Measurements from ENCODE around the gene TUBA3E. TPM values are rescaled to one million over a fixed set of nuclear protein-coding genes. Genes with fewer than 3 reads are reported as not detected.
"Not testable (repeated sequence)": the region's sequence is repeated elsewhere in the genome, so short reads cannot be mapped to it uniquely, and the experiment has no call there.

TUBA3E gene
- total RNA-seq, 2 donors from 2014 or later: 32.6 TPM; not detected in 1

GRCh38 chr2:130155956-130156623, 42.1 kb downstream of the TUBA3E start:
- DNase-seq (ENCODE audit: low spot score): peak; percentile 85
- H3K4me3 ChIP-seq; H3K36me3 ChIP-seq; H3K27ac ChIP-seq; H3K4me1 ChIP-seq (replicated peaks); H3K9me3 ChIP-seq; intact Hi-C loops (cut with DNase I); H3K27me3 ChIP-seq (replicated peaks; ENCODE audit: insufficient read depth): not testable (repeated sequence)
- WGBS: 48% methylated on average over 8 of the region's 16 CpGs
- TF ChIP-seq POLR2AphosphoS5 (IDR thresholded peaks at IDR 0.05): peak; percentile 62
- TF ChIP-seq CTCF (IDR thresholded peaks at IDR 0.05): peak; percentile 9 to 79 (median 60)

- WGBS: 93% methylated on average over 27 of the region's 29 CpGs
Measured at GRCh38 chr2:130154773-130155765, 43.2 kb downstream of the TUBA3E start.

GRCh38 chr2:130154423-130154770, 43.8 kb downstream of the TUBA3E start:
- H3K9me3 ChIP-seq; H3K36me3 ChIP-seq; H3K27ac ChIP-seq; H3K27me3 ChIP-seq (replicated peaks; ENCODE audit: insufficient read depth); DNase-seq (ENCODE audit: low spot score); intact Hi-C loops (cut with DNase I); H3K4me3 ChIP-seq; H3K4me1 ChIP-seq (replicated peaks): not testable (repeated sequence)
- 93% methylated on average over 8 of the region's 8 CpGs for WGBS

More at GRCh38 chr2:130154773-130155765, 43.2 kb downstream of the TUBA3E start:
- no peaks in the 10 kb centered on the region for H3K36me3 ChIP-seq
- intact Hi-C loops (cut with DNase I): no loop called here
- TF ChIP-seq CTCF (IDR thresholded peaks at IDR 0.05) (no peak), POLR2AphosphoS5 (IDR thresholded peaks at IDR 0.05) (no peak)
- H3K4me1 ChIP-seq (replicated peaks): no peaks in the 10 kb centered on the region
- H3K27ac ChIP-seq: no peak overlapping the region
- no peaks in the 10 kb centered on the region for H3K9me3 ChIP-seq
- no peak for DNase-seq (ENCODE audit: low spot score)
- H3K27me3 ChIP-seq (replicated peaks; ENCODE audit: insufficient read depth): no peaks in the 10 kb centered on the region
- no peak overlapping the region for H3K4me3 ChIP-seq

GRCh38 chr2:130153721-130154422, 44.4 kb downstream of the TUBA3E start:
- H3K4me3 ChIP-seq; H3K27me3 ChIP-seq (replicated peaks; ENCODE audit: insufficient read depth); H3K27ac ChIP-seq; intact Hi-C loops (cut with DNase I); DNase-seq (ENCODE audit: low spot score); H3K36me3 ChIP-seq; H3K4me1 ChIP-seq (replicated peaks); H3K9me3 ChIP-seq: not testable (repeated sequence)
- 92% methylated on average over 18 of the region's 23 CpGs for WGBS

- H3K9me3 ChIP-seq: no peaks in the 10 kb centered on the region
- no peak overlapping the region for H3K27ac ChIP-seq
- TF ChIP-seq CTCF (IDR thresholded peaks at IDR 0.05) (no peak), POLR2AphosphoS5 (IDR thresholded peaks at IDR 0.05) (no peak), POLR2A (IDR thresholded peaks at IDR 0.05) (no peak)
- no peak overlapping the region for H3K4me3 ChIP-seq
- H3K27me3 ChIP-seq (replicated peaks; ENCODE audit: insufficient read depth): no peaks in the 10 kb centered on the region
- H3K36me3 ChIP-seq: no peaks in the 10 kb centered on the region
- WGBS: 90% methylated on average over 19 of the region's 25 CpGs
- intact Hi-C loops (cut with DNase I): no loop called here
- no peaks in the 10 kb centered on the region for H3K4me1 ChIP-seq (replicated peaks)
- no peak for DNase-seq (ENCODE audit: low spot score)
Measured at GRCh38 chr2:130152816-130153595, 45.2 kb downstream of the TUBA3E start.

- H3K9me3 ChIP-seq; H3K27ac ChIP-seq; intact Hi-C loops (cut with DNase I); H3K36me3 ChIP-seq; H3K4me3 ChIP-seq; H3K27me3 ChIP-seq (replicated peaks; ENCODE audit: insufficient read depth); DNase-seq (ENCODE audit: low spot score); H3K4me1 ChIP-seq (replicated peaks): not testable (repeated sequence)
- 99% methylated on average over 19 of the region's 27 CpGs for WGBS
Measured at GRCh38 chr2:130152136-130152815, 46.0 kb downstream of the TUBA3E start.

- H3K4me1 ChIP-seq (replicated peaks); H3K27ac ChIP-seq; H3K4me3 ChIP-seq; intact Hi-C loops (cut with DNase I); H3K27me3 ChIP-seq (replicated peaks; ENCODE audit: insufficient read depth); H3K9me3 ChIP-seq; H3K36me3 ChIP-seq; DNase-seq (ENCODE audit: low spot score): not testable (repeated sequence)
- 69% methylated on average over 5 of the region's 5 CpGs for WGBS
Measured at GRCh38 chr2:130151145-130151512, 47.1 kb downstream of the TUBA3E start.
